Raji (cell line): Measurements from ENCODE around the gene CSTF3.

ENCODE experiments used
- POLR2A ChIP-seq: IDR thresholded peaks from 2 replicates; pipeline ENCODE4 v1.6.1; 2011; ENCODE audit warnings: low read depth, low read length, control low read depth; ENCODE audit not compliant: insufficient read depth

The CSTF3 gene

GRCh38 chr11:33161120-33162005, at the start of gene CSTF3:
TSS of gene CSTF3 (minus strand) at chr11:33161480. CDS start at chr11:33161325, 155 bp downstream.
- TF ChIP-seq POLR2A, result peak; percentile 76

- TF ChIP-seq POLR2A, result no peak
Measured at GRCh38 chr11:33208150-33208549, 46.9 kb upstream of the CSTF3 start.

GRCh38 chr11:33207408-33207985, 46.2 kb upstream of the CSTF3 start:
- TF ChIP-seq POLR2A, result no peak

GRCh38 chr11:33197915-33198727, 36.8 kb upstream of the CSTF3 start:
- TF ChIP-seq POLR2A, result no peak

GRCh38 chr11:33195462-33196173, 34.3 kb upstream of the CSTF3 start:
- TF ChIP-seq POLR2A, result no peak

GRCh38 chr11:33194455-33194854, 33.2 kb upstream of the CSTF3 start:
- TF ChIP-seq POLR2A, result no peak

- TF ChIP-seq POLR2A, result no peak
Measured at GRCh38 chr11:33191467-33191866, 30.2 kb upstream of the CSTF3 start.

GRCh38 chr11:33187998-33188722, 26.9 kb upstream of the CSTF3 start:
- TF ChIP-seq POLR2A, result no peak

- no peak for TF ChIP-seq POLR2A
Measured at GRCh38 chr11:33185756-33186155, 24.5 kb upstream of the CSTF3 start.

- no peak for TF ChIP-seq POLR2A
Measured at GRCh38 chr11:33182246-33182878, 21.1 kb upstream of the CSTF3 start.

GRCh38 chr11:33179348-33179803, 18.1 kb upstream of the CSTF3 start:
- TF ChIP-seq POLR2A, result no peak

- no peak for TF ChIP-seq POLR2A
Measured at GRCh38 chr11:33178443-33179180, 17.3 kb upstream of the CSTF3 start.
